HepG2 (cell line): Measurements from ENCODE around the gene HLF. TPM values are rescaled to one million over a fixed set of nuclear protein-coding genes. Genes with fewer than 3 reads are reported as not detected.

ENCODE experiments used
- ELF3 ChIP-seq: IDR thresholded peaks from 2 replicates; pipeline ENCODE4 v1.6.1; 2016; ENCODE audit warnings: missing genetic modification reagents, missing compliant biosample characterization
- HMG20B ChIP-seq: conservative IDR thresholded peaks from 2 replicates; pipeline ENCODE4 v1.6.1; 2016; ENCODE audit warnings: missing genetic modification reagents, missing compliant biosample characterization
- MTA1 ChIP-seq: sonication (generic); formaldehyde crosslinking; IDR thresholded peaks from 2 replicates; pipeline ENCODE4 v1.4.0; 2020; ENCODE audit warnings: missing genetic modification reagents, mild to moderate bottlenecking, borderline replicate concordance
- REXO4 ChIP-seq: sonication (generic); formaldehyde crosslinking; IDR thresholded peaks from 2 replicates; pipeline ENCODE4 v1.8.0; 2022; ENCODE audit warnings: missing genetic modification reagents, mild to moderate bottlenecking, borderline replicate concordance
- SETDB1 ChIP-seq: sonication (generic); formaldehyde crosslinking; IDR thresholded peaks from 2 replicates; pipeline ENCODE4 v1.5.1; 2020; ENCODE audit warnings: missing genetic modification reagents, mild to moderate bottlenecking, borderline replicate concordance
- YY1 ChIP-seq: IDR thresholded peaks from 2 replicates; pipeline ENCODE4 v1.6.1; 2011; ENCODE audit warnings: low read length, low read depth, moderate library complexity, mild to moderate bottlenecking; ENCODE audit not compliant: insufficient read depth, insufficient replicate concordance
- ZFP62 ChIP-seq: sonication (generic); formaldehyde crosslinking; IDR thresholded peaks from 2 replicates; pipeline ENCODE4 v1.4.0; 2020; ENCODE audit warnings: missing genetic modification reagents
- ZNF276 ChIP-seq: sonication (generic); formaldehyde crosslinking; IDR thresholded peaks from 2 replicates; pipeline ENCODE4 v1.4.0; 2020; ENCODE audit warnings: mild to moderate bottlenecking, low read depth, missing genetic modification reagents
- ZNF574 ChIP-seq: sonication (generic); formaldehyde crosslinking; IDR thresholded peaks from 2 replicates; pipeline ENCODE4 v1.4.0; 2020; ENCODE audit warnings: missing genetic modification reagents
- ZNF740 ChIP-seq: sonication (generic); formaldehyde crosslinking; IDR thresholded peaks from 2 replicates; pipeline ENCODE4 v1.4.0; 2020; ENCODE audit warnings: missing genetic modification reagents
- polyA plus RNA-seq, 8 experiments: library from polyadenylated mRNA; depleted of rRNA in 3 of 8; stranded (reverse) in 7 of 8; unstranded in 1 of 8; fragments of >200 nt; fragmentation: Illumina TruSeq in 4 of 8; extraction: Trizol in 4 of 8; gene quantifications; 2 replicates each; pipeline versions ENCODE4 v1.2.1 to v1.2.3, GENCODE V29; 2011 to 2016; ENCODE audit warnings: low read depth in 4 of 8, missing spikeins in 1 of 8, mixed read lengths in 1 of 8; ENCODE audit not compliant: insufficient read depth in 1 of 8
- total RNA-seq, 5 experiments: library from RNA; depleted of rRNA; stranded (reverse); fragments of >200 nt; fragmentation: Illumina TruSeq; extraction: Trizol; gene quantifications; 2 replicates each; pipeline ENCODE4 v1.2.3, GENCODE V29; 2016; ENCODE audit warnings: low read depth in 1 of 5
- TF ChIP-seq, protein P1 (sequence below): sonication (generic); formaldehyde crosslinking; conservative IDR thresholded peaks from 2 replicates; pipeline ENCODE4 v1.4.0; 2020; ENCODE audit warnings: mild to moderate bottlenecking, missing genetic modification reagents, moderate library complexity
- TF ChIP-seq, protein P2 (sequence below): IDR thresholded peaks from 2 replicates; pipeline ENCODE4 v1.6.1; 2016; ENCODE audit warnings: low read depth, missing genetic modification reagents, missing compliant biosample characterization

HLF gene
- total and polyA plus RNA-seq, 2 of the 13 experiments (the other 11 are each of a cell fraction or from before 2014, with no cell fraction given): 202 to 346 TPM

DNA sequence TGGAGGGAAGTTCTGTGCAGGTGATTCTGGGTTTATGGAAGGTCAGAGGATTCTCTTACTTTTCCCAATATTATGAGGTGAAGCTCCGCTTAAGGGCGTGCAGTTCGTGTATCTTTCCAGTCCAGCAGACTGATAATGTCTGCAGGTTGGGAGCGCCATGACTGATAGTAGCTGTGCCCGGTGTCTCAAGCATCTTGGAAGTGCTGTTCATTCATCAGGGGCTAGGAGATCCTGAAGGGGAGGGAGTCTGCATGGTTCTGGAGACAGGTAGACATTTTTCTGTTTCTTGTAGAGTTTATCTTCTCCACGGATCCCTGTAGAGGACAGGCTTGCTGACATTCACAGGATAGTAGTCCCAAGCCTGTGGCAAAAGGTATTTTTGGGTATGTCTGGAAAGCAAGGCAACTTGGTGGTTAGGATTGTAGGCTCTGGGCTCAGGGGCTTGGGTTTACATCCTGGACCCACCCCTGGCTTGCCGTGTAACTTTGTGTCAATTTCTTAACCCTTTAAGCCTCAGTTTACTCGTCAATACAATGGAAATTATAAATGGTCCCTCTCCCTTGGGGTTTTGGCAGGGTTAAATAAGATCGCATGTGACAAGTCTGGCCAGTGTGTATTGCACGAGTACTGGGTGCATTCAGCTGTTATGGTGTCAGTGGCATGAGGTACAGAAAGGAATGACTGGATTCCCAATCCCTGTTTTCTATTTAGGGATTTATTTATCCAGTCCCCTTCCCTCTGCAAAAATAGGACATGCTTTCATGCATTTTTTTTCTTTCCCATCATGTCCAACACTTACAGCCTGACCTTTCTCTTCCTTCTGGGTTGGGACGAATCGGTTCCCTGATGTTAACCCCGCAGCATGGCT is 8.2 kb downstream of the HLF start (continued):
- TF ChIP-seq, protein P1, sequence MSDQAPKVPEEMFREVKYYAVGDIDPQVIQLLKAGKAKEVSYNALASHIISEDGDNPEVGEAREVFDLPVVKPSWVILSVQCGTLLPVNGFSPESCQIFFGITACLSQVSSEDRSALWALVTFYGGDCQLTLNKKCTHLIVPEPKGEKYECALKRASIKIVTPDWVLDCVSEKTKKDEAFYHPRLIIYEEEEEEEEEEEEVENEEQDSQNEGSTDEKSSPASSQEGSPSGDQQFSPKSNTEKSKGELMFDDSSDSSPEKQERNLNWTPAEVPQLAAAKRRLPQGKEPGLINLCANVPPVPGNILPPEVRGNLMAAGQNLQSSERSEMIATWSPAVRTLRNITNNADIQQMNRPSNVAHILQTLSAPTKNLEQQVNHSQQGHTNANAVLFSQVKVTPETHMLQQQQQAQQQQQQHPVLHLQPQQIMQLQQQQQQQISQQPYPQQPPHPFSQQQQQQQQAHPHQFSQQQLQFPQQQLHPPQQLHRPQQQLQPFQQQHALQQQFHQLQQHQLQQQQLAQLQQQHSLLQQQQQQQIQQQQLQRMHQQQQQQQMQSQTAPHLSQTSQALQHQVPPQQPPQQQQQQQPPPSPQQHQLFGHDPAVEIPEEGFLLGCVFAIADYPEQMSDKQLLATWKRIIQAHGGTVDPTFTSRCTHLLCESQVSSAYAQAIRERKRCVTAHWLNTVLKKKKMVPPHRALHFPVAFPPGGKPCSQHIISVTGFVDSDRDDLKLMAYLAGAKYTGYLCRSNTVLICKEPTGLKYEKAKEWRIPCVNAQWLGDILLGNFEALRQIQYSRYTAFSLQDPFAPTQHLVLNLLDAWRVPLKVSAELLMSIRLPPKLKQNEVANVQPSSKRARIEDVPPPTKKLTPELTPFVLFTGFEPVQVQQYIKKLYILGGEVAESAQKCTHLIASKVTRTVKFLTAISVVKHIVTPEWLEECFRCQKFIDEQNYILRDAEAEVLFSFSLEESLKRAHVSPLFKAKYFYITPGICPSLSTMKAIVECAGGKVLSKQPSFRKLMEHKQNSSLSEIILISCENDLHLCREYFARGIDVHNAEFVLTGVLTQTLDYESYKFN (CRISPR knock-in tag): no peak
- TF ChIP-seq SETDB1: no peak
- TF ChIP-seq ZFP62 (CRISPR knock-in tag): no peak
- TF ChIP-seq ZNF740 (CRISPR knock-in tag): no peak
- no peak for TF ChIP-seq YY1
- no peak for TF ChIP-seq REXO4 (CRISPR knock-in tag)
- no peak for TF ChIP-seq ZNF276 (CRISPR knock-in tag)
- TF ChIP-seq, protein P2, sequence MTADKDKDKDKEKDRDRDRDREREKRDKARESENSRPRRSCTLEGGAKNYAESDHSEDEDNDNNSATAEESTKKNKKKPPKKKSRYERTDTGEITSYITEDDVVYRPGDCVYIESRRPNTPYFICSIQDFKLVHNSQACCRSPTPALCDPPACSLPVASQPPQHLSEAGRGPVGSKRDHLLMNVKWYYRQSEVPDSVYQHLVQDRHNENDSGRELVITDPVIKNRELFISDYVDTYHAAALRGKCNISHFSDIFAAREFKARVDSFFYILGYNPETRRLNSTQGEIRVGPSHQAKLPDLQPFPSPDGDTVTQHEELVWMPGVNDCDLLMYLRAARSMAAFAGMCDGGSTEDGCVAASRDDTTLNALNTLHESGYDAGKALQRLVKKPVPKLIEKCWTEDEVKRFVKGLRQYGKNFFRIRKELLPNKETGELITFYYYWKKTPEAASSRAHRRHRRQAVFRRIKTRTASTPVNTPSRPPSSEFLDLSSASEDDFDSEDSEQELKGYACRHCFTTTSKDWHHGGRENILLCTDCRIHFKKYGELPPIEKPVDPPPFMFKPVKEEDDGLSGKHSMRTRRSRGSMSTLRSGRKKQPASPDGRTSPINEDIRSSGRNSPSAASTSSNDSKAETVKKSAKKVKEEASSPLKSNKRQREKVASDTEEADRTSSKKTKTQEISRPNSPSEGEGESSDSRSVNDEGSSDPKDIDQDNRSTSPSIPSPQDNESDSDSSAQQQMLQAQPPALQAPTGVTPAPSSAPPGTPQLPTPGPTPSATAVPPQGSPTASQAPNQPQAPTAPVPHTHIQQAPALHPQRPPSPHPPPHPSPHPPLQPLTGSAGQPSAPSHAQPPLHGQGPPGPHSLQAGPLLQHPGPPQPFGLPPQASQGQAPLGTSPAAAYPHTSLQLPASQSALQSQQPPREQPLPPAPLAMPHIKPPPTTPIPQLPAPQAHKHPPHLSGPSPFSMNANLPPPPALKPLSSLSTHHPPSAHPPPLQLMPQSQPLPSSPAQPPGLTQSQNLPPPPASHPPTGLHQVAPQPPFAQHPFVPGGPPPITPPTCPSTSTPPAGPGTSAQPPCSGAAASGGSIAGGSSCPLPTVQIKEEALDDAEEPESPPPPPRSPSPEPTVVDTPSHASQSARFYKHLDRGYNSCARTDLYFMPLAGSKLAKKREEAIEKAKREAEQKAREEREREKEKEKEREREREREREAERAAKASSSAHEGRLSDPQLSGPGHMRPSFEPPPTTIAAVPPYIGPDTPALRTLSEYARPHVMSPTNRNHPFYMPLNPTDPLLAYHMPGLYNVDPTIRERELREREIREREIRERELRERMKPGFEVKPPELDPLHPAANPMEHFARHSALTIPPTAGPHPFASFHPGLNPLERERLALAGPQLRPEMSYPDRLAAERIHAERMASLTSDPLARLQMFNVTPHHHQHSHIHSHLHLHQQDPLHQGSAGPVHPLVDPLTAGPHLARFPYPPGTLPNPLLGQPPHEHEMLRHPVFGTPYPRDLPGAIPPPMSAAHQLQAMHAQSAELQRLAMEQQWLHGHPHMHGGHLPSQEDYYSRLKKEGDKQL (CRISPR knock-in tag): no peak
- no peak for TF ChIP-seq ELF3 (CRISPR knock-in tag)
- no peak for TF ChIP-seq MTA1 (CRISPR knock-in tag)
- TF ChIP-seq HMG20B: no peak
- TF ChIP-seq ZNF574 (CRISPR knock-in tag): peak; percentile 24; the same call in 1 of the 2 replicates
